ENCODE data around the gene MICAL3.

Gene MICAL3

DNA sequence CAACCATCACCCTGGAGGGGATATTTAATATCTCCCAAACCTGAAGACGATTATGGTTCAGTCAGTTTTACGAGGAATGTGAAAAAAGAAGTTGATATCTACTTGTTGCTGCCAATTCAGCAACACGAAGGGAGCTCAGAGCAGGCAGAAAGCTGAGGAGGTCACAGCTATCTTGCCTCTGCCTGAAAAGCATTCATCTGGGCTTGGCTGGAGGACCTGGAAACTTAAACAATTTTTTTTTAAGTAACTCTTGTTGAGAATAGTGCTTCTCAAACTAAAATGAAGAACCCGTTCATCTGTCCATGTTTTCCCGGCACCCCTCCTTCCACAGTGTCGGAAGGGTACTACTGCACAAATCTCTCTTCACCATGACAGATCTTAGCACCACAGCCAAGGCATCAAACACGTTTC, 98.9 kb downstream of the MICAL3 start:
- no peak for DNase-seq

DNA sequence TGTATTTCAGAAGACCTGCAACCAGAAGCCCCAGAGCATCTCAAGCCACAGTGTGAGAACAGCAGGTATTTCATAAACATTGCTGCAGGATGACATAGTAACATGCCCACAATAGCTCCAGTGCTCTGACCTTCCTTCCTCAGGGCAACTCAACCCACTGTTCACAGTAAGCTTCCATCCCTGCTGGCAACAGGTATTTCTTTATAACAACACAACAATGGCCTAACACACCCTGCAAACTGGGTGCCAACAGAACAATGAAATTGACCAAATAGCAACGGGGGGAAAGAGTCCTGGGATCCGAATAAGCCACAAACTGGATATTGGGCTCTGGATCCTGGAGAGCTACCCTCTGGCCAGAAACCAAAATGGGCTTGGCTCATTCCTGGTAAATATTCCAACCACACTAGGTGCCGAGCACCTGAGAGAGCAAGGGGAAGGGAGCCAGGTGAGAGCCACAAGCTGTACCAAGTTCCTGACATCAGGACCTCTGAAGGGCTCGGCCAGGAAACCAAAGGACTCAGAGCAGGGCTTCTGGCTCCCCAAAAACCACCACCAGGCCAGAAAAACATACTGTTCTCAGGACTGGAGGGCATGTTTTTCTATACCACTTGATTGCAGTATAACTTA, 99.5 kb downstream of the MICAL3 start:
- no peak for DNase-seq

- no peak for DNase-seq
These were observed 100.3 kb downstream of the MICAL3 start for GRCh38 chr22:17924076-17924475.

- DNase-seq: no peak
These were observed 101.1 kb downstream of the MICAL3 start for GRCh38 chr22:17922925-17923903.

- DNase-seq: no peak
These were observed 102.2 kb downstream of the MICAL3 start for GRCh38 chr22:17921871-17922821.

GRCh38 chr22:17920992-17921650, 103.2 kb downstream of the MICAL3 start:
- DNase-seq: no peak

- no peak for DNase-seq
These were observed 104.2 kb downstream of the MICAL3 start for GRCh38 chr22:17920145-17920605.

DNA sequence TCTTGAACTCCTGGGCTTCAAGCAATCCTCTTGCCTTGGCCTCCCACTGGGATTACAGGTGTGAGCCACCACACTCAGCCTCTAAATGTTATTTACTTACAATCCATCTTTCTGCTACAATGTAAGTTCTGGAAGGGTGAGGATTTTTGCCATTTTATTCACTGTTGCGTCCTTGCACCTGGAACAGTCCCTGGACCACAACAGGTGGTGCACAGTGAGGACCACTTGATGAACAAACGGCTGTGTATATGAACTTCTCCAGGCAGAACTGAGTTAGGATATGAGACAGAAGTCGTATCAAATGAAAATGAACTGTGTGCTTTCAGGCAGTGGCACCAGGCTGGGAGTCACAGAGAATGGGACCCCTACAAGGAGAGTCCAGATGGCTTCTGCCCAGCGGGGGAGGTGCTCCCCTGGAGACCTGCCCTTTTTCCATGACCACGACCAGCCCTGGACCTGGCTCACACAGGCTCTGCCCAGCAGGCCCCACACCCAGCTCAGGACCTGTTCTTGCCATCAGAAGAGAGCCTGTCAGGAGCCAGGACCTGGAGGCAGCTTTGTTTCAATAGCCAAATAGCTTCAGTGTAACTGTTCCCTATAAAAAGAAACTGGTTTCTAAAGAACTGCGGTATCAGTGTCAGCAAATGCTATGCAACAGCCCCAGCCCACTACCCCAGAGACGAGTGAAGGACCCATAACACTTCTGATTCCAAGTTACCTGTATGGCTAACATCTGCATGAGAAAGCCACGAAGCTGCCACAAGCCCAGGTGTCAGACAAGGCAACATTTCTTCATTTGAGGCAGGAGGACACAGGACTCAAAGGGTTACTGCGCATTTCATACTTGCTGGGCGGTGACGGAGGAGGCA, 104.9 kb downstream of the MICAL3 start:
- no peak for DNase-seq

- no peak for DNase-seq
These were observed 105.5 kb downstream of the MICAL3 start for GRCh38 chr22:17918840-17919239.

DNA sequence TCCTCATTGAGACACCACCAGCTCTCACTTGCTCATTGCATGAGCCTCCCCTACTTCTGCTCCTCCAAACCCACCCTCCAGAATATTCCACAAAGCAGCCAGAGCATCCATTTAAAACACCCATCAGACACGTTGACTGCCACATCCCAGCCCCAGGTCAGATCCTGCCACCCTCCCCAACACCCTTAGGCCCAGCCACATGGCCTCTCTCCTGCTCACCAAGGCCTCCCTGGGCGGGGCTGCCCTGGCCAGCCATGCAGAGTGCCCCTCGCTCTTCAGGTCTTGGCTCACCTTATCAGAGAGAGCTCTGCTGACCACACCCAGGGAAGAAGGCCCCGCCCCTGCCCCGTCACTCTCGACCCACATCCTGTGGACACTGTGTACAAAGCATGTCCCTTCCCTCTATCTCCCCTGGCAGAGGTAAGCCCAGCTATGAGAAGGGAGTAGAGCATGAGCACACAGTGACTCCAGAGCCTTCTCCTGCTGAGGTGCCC, 106.8 kb downstream of the MICAL3 start:
- no peak for DNase-seq

DNA sequence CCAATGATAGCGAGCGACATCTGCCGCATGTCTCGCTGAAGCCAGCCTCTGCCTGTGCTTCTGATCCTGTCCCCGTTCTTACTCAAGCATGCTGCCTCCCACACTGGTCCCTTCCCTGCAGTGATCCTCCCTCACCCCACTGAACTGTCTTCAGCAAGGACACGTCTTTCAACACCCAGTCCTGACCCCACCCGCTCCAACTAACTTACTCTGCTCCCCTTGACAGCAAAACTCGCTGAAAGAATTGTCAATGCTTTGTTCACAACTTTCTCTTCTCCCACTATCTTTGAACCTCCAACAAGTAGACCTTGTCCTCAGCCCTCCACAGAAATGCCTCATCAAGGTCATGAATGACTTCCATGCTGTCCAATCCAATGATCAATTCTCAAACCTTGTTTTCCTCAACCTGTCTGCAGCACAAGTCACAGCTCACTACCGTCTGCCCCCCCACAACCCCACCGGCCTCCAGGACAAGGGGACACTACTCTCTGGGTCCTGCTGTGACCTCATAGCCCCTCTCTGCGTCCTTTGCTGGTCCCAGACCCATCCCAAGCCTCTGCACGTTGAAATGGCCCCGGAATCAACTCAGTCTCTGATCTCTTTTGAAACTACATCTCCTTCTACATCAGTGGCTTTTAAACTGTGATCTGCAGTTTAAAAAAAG, 108.0 kb downstream of the MICAL3 start:
- DNase-seq: no peak

DNA sequence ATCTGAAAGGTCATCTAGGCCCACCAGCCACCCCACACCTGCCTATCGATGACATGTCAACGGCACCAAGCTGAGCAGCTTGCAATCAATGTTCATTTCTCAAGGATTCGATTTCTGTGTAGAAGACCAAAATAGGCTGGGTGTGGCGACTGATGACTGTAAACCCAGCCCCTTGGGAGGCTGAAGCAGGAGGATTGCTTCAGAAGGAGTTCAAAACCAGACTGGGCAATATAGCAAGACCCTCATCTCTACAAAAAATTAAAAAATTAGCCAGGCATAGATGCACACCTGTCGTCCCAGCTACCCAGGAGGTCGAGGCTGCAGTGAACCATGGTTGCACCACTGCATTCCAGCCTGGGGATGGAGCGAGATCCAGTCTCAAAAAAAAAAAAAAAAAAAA, 108.7 kb downstream of the MICAL3 start:
- no peak for DNase-seq

- no peak for DNase-seq
These were observed 109.2 kb downstream of the MICAL3 start for GRCh38 chr22:17915188-17915587.

GRCh38 chr22:17914474-17914873, 109.9 kb downstream of the MICAL3 start:
- DNase-seq: no peak

DNA sequence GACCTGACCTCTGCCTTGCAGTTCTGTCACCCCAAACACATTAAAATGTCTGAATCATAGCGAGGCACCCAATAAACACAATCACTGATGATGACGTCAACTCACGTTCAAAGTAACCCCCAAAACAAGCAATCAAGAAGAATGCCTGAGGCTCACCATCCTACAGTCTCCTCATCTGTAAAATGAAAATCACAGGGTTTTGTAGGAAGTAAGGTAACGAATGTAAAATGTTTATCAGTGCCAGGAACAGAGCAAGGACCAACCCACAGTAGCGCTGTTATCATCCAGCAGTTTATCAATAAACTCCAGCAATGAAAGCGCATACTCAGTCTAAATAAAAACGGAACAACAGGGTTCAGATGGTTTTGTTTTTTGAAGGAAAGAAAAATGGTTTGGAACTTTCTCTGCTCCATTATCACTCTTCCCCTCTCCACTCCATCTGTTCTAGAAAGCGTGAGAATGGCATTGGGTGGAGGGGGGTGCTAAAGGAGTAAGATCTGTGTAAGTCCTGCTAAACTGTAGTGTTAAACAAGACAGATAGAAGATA, 110.5 kb downstream of the MICAL3 start:
- no peak for DNase-seq

DNA sequence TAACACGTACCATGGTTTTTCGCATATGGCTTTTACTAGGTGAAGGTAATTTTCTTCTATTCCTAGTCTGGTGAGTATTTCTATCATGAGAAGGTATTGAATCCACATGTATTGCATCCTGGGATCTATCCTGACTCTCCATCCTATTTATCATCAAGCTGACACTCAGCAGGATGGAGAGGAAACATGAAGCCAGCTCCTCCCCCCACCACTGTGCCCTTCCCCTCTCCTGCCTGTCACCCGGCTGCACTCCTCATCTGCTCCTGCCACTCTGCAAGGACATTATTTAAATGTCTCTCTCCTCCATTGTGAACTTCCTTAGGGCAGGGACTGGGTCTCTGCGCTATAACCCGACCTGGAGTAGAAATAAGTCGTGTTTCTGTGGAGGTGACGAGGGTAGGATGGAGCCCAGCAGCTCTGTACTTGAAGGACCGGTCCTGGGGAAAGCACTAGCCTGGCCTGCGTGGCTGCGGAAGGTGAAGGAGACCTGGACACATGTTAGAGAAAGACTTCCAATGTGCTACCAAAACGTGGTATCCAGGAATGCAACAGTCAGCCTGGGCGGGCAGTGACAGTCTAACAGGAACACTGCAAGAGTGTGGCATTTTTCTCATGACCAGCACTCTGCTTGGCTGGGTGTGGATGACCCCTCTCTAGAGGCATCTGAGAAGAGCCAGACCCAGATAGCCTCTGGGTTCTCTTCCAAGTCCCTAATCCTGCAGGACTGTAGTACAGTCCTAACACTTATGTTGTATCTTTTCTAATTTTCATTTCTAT, 111.2 kb downstream of the MICAL3 start:
- DNase-seq: no peak

DNA sequence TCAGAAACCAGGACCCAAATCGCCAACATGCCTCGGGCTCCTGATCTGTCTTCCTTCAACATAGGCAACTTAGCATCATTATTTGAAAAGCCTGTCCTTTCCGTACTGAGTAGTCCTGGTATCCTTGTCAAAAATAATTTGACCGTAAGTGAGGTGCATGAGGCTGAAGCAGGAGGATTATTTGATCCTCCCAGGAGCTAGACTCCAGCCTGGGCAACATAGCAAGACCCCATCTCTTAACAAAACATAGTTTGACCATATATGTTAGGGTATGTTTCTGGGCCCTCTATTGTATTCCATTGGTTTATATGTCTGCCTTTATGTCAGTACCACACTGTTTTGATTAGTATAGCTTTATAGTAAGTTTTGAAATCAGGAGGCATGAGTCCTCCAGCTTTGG, 112.5 kb downstream of the MICAL3 start:
- no peak for DNase-seq

- no peak for DNase-seq
These were observed 113.1 kb downstream of the MICAL3 start for GRCh38 chr22:17911312-17911705.

- DNase-seq: peak; percentile 10
These were observed 113.6 kb downstream of the MICAL3 start for GRCh38 chr22:17910561-17911311.

Measured in RPMI8226 (cell line).